Ovary (tissue), 3 donors: ENCODE results near the gene CD28.

Experiments used
- CTCF ChIP-seq, 3 donors: fragments of 450-650 bp in 2 of 3; fragments of 200-600 bp in 1 of 3; IDR thresholded peaks; one replicate each; pipeline versions ENCODE4 v1.5.1 to v1.8.0; 2016 to 2022; ENCODE audit warnings: antibody characterized with exemption in 3 of 3, mild to moderate bottlenecking in 1 of 3
- EP300 ChIP-seq: sonication (generic); formaldehyde crosslinking; IDR thresholded peaks from one replicate; pipeline ENCODE4 v1.6.1; 2017; ENCODE audit warnings: antibody characterized with exemption
- donor health status: DM: no; HTN: no; CAD: no.

GRCh38 chr2:203671876-203672275 is 34.6 kb upstream of the CD28 start:
- TF ChIP-seq CTCF (IDR thresholded peaks at IDR 0.05) (no peak), EP300 (no peak)
